ENCODE data around the gene PLA2G4C. TPM values are rescaled to one million over a fixed set of nuclear protein-coding genes. Genes with fewer than 3 reads are reported as not detected.

The PLA2G4C gene
- polyA plus RNA-seq, 3 donors, result 5.0 to 6.8 (median 6.4) TPM

- DNase-seq (ENCODE audit: low read depth in 3 of 3, low spot score in 2 of 3), result no peak
These were observed 48.9 kb downstream of the PLA2G4C start for GRCh38 chr19:48061401-48062344.

GRCh38 chr19:48060381-48060780 lies 50.2 kb downstream of the PLA2G4C start:
- DNase-seq (ENCODE audit: low read depth in 3 of 3, low spot score in 2 of 3), result no peak

- no peak for DNase-seq (ENCODE audit: low read depth in 3 of 3, low spot score in 2 of 3)
These were observed 51.3 kb downstream of the PLA2G4C start for GRCh38 chr19:48059331-48059730.

GRCh38 chr19:48053856-48054255 lies 56.8 kb downstream of the PLA2G4C start:
- DNase-seq (ENCODE audit: low read depth in 3 of 3, low spot score in 2 of 3), result no peak

GRCh38 chr19:48053076-48053475 lies 57.5 kb downstream of the PLA2G4C start:
- DNase-seq (ENCODE audit: low read depth in 3 of 3, low spot score in 2 of 3), result no peak

GRCh38 chr19:48051335-48052033 lies 59.1 kb downstream of the PLA2G4C start:
- DNase-seq (ENCODE audit: low read depth in 3 of 3, low spot score in 2 of 3), result no peak

GRCh38 chr19:48044561-48044960 lies 66.1 kb downstream of the PLA2G4C start:
- DNase-seq (ENCODE audit: low read depth in 3 of 3, low spot score in 2 of 3), result no peak

GRCh38 chr19:48043675-48044258 lies 66.8 kb downstream of the PLA2G4C start, which contains the start of gene CABP5:
CABP5 (minus strand) TSS chr19:48044079; CDS start chr19:48043922, 157 bp downstream.
- DNase-seq (ENCODE audit: low read depth in 3 of 3, low spot score in 2 of 3), result no peak

GRCh38 chr19:48041877-48042580 lies 68.6 kb downstream of the PLA2G4C start:
- DNase-seq (ENCODE audit: low read depth in 3 of 3, low spot score in 2 of 3), result no peak

- no peak for DNase-seq (ENCODE audit: low read depth in 3 of 3, low spot score in 2 of 3)
These were observed 73.9 kb downstream of the PLA2G4C start for GRCh38 chr19:48036765-48037164.

- no peak for DNase-seq (ENCODE audit: low read depth in 3 of 3, low spot score in 2 of 3)
These were observed 77.0 kb downstream of the PLA2G4C start for GRCh38 chr19:48033604-48034003.

GRCh38 chr19:48030073-48030472 lies 80.5 kb downstream of the PLA2G4C start:
- DNase-seq (ENCODE audit: low read depth in 3 of 3, low spot score in 2 of 3), result no peak

GRCh38 chr19:48029431-48029830 lies 81.2 kb downstream of the PLA2G4C start:
- DNase-seq (ENCODE audit: low read depth in 3 of 3, low spot score in 2 of 3), result no peak

- DNase-seq (ENCODE audit: low read depth in 3 of 3, low spot score in 2 of 3), result no peak
These were observed 85.1 kb downstream of the PLA2G4C start for GRCh38 chr19:48025480-48025879.

- no peak for DNase-seq (ENCODE audit: low read depth in 3 of 3, low spot score in 2 of 3)
These were observed 87.1 kb downstream of the PLA2G4C start for GRCh38 chr19:48023518-48023917.

GRCh38 chr19:48023011-48023410 lies 87.6 kb downstream of the PLA2G4C start:
- no peak for DNase-seq (ENCODE audit: low read depth in 3 of 3, low spot score in 2 of 3)

GRCh38 chr19:48020686-48021085 lies 89.9 kb downstream of the PLA2G4C start:
- DNase-seq (ENCODE audit: low read depth in 3 of 3, low spot score in 2 of 3), result no peak

GRCh38 chr19:48010932-48011758 lies 99.5 kb downstream of the PLA2G4C start:
- DNase-seq (ENCODE audit: low read depth in 3 of 3, low spot score in 2 of 3), result no peak

GRCh38 chr19:48006762-48007161 lies 103.9 kb downstream of the PLA2G4C start:
- no peak for DNase-seq (ENCODE audit: low read depth in 3 of 3, low spot score in 2 of 3)

GRCh38 chr19:48004236-48004635 lies 106.4 kb downstream of the PLA2G4C start:
- no peak for DNase-seq (ENCODE audit: low read depth in 3 of 3, low spot score in 2 of 3)
